ENCODE results near the gene PEX10. TPM values are rescaled to one million over a fixed set of nuclear protein-coding genes. Genes with fewer than 3 reads are reported as not detected.

Gene PEX10
- total and polyA plus RNA-seq, 2 of the 8 experiments (the other 6 are each of a cell fraction or from before 2014, with no cell fraction given), result 24.3 to 26.9 TPM

- TF ChIP-seq, protein P1, sequence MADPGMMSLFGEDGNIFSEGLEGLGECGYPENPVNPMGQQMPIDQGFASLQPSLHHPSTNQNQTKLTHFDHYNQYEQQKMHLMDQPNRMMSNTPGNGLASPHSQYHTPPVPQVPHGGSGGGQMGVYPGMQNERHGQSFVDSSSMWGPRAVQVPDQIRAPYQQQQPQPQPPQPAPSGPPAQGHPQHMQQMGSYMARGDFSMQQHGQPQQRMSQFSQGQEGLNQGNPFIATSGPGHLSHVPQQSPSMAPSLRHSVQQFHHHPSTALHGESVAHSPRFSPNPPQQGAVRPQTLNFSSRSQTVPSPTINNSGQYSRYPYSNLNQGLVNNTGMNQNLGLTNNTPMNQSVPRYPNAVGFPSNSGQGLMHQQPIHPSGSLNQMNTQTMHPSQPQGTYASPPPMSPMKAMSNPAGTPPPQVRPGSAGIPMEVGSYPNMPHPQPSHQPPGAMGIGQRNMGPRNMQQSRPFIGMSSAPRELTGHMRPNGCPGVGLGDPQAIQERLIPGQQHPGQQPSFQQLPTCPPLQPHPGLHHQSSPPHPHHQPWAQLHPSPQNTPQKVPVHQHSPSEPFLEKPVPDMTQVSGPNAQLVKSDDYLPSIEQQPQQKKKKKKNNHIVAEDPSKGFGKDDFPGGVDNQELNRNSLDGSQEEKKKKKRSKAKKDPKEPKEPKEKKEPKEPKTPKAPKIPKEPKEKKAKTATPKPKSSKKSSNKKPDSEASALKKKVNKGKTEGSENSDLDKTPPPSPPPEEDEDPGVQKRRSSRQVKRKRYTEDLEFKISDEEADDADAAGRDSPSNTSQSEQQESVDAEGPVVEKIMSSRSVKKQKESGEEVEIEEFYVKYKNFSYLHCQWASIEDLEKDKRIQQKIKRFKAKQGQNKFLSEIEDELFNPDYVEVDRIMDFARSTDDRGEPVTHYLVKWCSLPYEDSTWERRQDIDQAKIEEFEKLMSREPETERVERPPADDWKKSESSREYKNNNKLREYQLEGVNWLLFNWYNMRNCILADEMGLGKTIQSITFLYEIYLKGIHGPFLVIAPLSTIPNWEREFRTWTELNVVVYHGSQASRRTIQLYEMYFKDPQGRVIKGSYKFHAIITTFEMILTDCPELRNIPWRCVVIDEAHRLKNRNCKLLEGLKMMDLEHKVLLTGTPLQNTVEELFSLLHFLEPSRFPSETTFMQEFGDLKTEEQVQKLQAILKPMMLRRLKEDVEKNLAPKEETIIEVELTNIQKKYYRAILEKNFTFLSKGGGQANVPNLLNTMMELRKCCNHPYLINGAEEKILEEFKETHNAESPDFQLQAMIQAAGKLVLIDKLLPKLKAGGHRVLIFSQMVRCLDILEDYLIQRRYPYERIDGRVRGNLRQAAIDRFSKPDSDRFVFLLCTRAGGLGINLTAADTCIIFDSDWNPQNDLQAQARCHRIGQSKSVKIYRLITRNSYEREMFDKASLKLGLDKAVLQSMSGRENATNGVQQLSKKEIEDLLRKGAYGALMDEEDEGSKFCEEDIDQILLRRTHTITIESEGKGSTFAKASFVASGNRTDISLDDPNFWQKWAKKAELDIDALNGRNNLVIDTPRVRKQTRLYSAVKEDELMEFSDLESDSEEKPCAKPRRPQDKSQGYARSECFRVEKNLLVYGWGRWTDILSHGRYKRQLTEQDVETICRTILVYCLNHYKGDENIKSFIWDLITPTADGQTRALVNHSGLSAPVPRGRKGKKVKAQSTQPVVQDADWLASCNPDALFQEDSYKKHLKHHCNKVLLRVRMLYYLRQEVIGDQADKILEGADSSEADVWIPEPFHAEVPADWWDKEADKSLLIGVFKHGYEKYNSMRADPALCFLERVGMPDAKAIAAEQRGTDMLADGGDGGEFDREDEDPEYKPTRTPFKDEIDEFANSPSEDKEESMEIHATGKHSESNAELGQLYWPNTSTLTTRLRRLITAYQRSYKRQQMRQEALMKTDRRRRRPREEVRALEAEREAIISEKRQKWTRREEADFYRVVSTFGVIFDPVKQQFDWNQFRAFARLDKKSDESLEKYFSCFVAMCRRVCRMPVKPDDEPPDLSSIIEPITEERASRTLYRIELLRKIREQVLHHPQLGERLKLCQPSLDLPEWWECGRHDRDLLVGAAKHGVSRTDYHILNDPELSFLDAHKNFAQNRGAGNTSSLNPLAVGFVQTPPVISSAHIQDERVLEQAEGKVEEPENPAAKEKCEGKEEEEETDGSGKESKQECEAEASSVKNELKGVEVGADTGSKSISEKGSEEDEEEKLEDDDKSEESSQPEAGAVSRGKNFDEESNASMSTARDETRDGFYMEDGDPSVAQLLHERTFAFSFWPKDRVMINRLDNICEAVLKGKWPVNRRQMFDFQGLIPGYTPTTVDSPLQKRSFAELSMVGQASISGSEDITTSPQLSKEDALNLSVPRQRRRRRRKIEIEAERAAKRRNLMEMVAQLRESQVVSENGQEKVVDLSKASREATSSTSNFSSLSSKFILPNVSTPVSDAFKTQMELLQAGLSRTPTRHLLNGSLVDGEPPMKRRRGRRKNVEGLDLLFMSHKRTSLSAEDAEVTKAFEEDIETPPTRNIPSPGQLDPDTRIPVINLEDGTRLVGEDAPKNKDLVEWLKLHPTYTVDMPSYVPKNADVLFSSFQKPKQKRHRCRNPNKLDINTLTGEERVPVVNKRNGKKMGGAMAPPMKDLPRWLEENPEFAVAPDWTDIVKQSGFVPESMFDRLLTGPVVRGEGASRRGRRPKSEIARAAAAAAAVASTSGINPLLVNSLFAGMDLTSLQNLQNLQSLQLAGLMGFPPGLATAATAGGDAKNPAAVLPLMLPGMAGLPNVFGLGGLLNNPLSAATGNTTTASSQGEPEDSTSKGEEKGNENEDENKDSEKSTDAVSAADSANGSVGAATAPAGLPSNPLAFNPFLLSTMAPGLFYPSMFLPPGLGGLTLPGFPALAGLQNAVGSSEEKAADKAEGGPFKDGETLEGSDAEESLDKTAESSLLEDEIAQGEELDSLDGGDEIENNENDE (IDR thresholded peaks at IDR 0.05; ENCODE audit: insufficient replicate concordance, low read length), result no peak
- TF ChIP-seq TBP (IDR thresholded peaks at IDR 0.05; ENCODE audit: low read depth, low read length) (no peak), JUN (IDR thresholded peaks at IDR 0.05; ENCODE audit: low read depth, low read length) (no peak), TAF7 (optimal IDR thresholded peaks at IDR 0.05; ENCODE audit: borderline replicate concordance, low read depth, low read length) (no peak), SP2 (IDR thresholded peaks at IDR 0.05; ENCODE audit: low read length) (no peak), SP1 (IDR thresholded peaks at IDR 0.05; ENCODE audit: low read depth, low read length) (no peak), NANOG (IDR thresholded peaks at IDR 0.05; ENCODE audit: insufficient read depth, low read depth, low read length, poor library complexity, severe bottlenecking) (no peak), RNF2 (IDR thresholded peaks at IDR 0.05; ENCODE audit: borderline replicate concordance, low read depth, low read length, missing control alignments, poor library complexity, severe bottlenecking) (no peak), ASH2L (IDR thresholded peaks at IDR 0.05; ENCODE audit: low read length) (no peak), SAP30 (IDR thresholded peaks at IDR 0.05; ENCODE audit: insufficient read depth, insufficient replicate concordance, low read length) (no peak)
These were observed 28.1 kb downstream of the PEX10 start (continued) for GRCh38 chr1:2384130-2384860.

Measured in H1 (cell line).